Stimulated activated CD4-positive, alpha-beta T cell treated with anti-CD3 and anti-CD28 coated beads, Interleukin-15, amount 100 ng/mL, for 48 hours (primary cell): ENCODE results near the gene SF3A2.

Source experiments
- DNase-seq, 2 donors: peaks; one replicate each; pipeline ENCODE4 v3.0.0-alpha.2; 2020; ENCODE audit warnings: low read depth in 2 of 2

The SF3A2 gene

DNA sequence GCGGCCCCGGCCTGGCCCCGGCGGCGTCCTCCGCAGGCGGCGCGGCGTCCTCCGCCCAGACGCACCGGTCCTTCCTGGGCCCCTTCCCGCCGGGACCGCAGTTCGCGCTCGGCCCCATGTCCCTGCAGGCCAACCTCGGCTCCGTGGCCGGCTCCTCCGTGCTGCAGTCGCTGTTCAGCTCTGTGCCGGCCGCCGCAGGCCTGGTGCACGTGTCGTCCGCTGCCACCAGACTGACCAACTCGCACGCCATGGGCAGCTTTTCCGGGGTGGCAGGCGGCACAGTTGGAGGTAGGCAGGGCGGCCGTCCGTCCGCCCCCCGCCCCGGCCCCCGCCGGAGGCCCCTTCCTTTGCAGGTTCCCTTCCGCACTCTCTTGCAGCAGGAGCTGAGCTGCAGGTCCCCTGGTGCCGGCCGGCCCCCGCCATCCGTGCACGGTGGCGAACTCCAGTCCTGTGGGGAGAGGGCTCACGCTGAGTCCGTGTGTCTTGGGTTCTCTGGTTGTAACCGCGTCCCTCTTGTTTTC is 9.7 kb upstream of the SF3A2 start:
- DNase-seq = no peak

DNA sequence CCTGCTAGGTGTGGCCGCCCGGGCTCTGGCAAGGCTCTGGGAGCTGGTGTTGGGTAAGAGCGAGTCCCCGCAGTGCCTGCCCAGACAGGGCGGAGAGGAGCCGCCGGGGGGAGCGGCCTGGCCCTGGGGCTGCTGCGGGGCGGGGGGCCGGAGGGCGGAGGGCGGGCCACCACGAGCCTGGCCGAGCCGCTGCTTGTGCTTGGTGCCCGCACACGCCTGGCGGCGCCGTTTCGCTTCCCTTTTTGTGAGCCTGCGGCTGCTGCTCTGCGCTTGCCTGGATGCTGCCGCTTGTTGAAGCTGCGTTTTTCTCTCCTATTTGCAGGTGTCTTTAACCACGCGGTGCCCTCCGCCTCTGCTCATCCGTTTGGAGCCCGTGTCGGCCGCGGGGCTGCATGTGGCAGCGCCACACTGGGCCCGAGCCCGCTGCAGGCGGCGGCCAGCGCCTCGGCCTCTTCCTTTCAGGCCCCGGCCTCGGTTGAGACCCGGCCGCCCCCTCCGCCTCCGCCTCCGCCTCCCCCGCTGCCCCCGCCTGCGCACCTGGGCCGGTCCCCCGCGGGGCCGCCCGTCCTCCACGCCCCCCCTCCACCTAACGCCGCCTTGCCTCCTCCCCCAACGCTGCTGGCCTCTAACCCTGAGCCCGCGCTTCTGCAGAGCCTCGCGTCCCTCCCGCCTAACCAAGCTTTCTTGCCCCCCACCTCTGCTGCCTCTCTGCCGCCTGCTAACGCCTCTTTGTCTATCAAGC is 9.0 kb upstream of the SF3A2 start:
- no peak for DNase-seq

DNA sequence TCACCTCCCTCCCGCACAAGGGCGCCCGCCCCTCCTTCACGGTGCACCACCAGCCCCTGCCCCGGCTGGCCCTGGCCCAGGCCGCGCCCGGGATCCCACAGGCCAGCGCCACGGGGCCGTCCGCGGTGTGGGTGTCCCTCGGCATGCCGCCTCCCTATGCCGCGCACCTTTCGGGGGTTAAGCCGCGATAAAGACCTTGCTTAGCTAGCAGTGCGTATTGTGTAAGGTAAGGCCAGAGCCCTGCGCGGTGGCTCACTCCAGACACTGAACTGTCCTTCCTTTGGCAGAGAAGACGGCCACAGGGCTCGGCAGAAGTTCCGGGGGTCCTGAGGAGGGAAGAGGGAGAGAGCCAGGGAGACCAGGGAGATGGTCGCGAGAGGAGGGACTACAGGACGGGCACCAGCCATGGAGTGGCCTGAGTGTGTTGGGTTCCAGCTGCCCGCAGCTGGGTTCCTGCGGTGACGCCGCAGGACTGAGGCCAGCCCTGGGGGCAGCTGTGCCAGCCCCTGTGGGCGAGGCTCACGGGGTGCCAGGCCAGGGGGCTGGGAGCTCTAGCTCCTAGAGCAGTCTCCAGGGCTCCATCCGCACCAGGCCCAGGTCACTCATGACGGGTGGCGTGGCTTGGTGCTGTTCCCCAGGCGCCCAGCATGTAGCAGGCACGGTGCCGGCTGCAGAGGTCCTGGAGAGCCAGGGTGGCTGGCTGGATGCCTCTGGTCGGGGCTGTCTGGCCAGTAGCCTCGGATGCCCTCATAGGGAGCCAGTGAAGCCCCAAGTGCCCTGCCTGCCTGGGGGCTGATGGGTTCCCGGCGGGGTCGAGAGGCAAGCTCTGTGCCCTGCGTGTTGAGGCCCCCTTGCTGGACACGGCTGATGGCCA is 8.2 kb upstream of the SF3A2 start:
- no peak for DNase-seq

DNA sequence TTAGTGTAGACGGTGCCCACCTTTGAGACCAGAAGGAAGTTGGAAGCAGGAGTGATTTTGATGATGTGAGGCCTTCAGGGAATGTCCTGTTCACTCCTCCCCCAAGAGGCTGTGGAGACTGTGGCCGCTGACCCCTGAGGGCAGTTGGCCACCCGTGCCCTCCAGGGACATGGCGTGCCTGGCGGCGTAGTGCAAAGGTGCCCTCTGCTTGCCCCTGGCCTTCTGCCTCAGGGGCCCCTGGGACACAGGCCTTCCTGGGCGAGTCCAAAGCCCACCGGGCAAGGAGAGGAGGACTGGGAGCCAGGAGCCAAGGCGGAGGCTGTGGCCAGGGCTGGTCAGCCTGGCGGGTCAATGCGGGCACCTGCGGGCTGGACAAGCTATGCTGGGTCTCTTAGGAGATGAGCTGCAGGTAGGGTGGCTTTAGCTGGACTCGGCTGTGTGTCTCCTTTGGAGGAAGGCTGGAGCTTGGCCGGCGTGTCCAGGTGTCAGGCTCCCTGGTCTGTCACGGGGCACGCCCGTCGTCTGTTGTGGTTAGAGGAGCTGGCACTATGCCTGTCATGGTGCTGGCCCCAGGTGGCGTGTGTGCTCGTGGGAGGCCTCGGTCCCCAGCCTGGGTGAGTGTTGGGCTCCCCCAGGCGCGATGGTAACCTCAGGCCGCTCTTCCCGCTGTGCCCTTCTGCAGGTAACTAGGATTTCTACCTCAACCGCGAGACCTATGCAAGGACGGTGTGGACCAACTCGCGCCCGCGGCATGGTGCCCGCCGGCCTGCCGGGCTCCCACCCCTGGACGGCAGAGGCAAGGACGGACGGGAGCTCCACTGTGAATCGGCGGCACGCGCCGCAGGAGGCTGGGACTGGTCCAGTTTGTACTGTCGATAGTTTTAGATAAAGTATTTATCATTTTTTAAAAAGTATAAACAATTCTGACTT is 7.3 kb upstream of the SF3A2 start:
- DNase-seq = no peak

DNA sequence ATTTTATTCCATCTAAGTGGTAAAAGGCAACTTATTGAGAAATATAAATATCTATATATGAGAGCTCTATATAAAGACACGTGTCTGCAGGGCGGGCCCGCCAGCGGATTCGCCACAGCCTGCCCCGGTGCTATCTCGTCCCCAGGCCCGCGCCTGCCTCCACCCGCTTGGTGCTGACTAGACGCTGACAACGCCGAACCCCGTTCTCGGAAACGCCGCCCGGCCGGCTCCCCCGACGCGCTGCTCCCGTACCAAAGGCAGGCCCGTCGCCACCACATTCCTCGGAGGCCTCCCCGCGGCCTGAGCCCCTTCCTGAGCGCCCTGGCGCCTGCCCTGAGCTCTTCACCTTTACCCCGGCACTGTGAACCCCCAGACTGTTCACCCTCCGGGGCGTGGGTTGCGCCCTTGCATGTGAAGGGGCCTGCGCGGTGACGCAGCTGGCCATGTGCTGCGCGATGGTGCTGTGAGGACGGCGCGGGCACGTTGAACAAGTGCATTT is 6.5 kb upstream of the SF3A2 start:
- no peak for DNase-seq

DNA sequence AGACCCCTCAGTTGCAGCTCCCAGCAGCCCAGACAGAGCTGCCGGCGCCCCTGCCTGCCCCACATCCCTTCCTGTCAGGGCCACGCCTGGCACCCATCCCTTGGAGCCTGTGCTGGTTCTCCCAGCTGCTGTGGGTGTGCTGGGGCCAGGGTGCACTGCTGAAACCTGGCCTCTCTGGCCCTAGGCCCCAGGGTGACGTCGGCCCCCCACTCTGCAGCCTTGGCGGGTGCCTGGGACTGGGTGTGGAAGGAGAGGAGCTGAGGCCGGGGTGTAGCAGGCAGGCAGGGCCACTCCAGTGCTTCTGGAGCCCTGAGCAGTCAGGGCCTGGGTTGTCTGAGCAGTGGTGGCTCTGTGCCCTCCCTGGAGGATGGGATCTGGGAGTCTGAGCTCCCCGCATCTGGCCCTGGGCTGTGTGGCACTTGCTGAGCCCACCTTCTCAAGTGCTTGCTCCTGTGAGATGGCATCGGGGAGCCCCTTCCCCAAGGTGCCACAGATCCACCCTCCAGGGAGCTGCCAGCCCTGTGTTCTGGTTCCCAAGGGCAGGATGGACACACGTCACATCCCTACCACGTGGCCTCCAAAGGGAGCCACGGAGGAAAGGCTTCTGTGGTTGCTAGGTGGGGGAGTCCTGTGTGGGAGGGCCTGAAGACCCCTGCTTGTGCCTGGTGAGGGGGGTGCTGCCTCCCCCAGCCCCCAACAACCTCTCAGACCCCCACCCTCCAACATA is 5.7 kb upstream of the SF3A2 start:
- no peak for DNase-seq

DNA sequence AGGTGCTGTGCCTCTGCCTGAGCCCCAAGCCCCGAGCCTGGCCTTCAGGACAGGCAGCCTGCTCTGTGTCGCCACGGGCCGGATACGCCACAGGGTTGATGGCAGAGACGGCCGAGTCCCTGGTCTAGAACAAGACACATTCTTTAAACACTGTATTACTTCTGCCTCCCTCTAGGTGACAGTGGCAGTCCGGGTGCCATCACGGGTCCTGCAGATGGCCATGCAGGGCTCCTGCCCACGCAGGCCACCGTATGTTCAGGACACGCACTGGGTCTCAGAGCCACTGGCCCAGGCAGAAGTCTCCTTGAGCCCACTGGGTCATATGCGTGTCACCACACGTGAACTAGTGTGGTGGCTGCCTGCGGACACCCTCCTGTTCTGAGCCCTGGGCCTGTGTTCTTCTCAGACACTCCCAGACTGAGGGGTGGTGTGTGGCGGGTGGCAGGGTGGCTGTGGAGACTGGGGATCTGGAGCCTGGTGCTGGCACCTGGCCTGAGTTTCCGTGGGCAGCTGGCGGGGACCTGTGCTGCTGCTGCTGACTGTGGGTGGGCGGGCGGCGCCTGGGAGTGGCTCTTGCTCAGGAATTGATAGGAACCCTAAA is 4.9 kb upstream of the SF3A2 start:
- DNase-seq = no peak

DNA sequence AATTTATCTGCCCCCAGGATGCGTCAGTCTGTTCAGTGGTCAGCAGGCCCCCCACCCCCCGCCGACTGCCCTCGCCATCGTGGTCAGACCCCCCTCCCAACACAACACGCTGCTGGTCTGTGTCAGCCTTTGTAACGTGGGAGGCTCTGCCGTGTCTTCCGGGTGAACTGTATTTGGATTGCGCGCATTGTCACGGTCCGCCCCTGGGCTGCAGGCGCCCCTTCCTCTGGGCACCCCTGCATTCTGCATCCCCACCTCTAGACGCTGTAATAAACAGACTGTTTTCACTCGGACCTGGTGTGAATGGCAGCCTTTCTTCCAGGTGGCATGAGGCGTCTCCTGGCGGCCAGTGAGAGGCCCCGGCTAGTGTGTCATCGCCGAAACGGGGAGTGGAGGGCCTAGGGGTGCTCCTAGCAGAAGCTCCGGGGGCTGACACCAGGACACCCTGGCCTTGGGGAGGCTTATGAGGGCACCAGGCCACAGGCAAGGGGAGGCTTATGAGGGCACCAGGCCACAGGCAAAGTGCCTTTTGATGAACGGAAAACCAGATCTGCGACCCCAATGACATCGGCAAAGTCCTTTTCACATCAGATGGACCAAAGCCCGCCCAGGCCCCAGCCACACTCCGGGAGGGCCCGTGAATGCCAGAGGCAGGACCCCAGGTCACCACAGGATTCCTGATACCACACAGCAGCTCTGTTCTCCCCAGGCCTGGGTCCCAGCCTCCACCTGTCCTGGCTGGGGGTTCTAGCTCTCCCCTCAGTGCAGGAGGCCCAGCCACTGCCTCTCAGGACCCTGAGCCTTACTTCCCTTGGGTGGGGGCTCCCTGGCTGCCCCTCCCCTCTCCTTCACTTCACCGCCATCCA is 4.1 kb upstream of the SF3A2 start:
- no peak for DNase-seq

DNA sequence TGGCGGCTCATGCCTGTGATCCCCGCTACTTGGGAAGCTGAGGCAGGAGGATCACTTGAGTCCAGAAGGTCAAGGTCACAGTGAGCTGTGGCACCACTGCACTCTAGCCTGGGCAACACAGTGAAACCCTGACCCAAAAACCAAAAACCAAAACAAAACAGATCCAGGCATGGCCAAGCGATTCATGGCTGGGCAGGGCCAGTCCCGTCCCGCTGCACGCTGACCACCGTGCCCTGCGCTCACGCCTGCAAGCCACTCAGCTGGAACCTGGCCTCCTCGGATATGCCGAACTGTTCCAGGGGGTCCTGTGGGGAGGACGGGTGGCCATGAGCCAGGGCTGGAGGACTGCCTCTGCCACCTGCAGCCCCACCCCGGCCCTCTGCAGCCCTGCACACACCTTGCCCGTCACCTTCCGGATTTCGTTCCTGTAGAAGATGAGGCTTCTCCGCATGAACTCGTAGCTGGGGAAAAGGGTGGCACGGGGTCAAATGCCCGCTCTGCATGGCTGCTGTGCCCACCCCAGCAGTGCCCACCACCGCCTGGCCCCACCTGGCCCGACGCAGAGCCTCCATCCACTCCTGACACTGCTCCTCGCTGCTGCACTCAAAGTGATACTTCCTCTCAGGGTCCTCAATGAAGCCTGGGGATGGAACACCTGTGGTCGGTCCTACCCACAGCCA is 2.9 kb upstream of the SF3A2 start:
- DNase-seq = no peak

DNA sequence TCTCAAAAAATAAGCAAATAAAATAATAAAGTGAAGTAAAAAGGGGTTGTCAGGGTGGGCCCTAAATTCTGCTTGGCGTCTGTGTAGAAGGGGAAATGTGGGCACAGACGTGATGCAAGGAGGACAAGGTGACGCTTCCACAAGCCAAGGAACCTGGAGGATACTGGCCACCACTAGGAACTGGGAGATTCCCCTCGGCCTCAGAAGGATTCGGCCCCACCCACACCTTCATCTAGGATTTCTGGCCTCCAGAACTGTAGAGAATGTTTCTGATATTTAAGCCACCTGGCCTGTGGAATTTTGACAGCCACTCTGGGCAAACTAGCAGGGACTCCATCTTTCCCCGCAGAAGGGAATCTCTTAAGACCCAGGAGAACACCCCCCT is 1.6 kb upstream of the SF3A2 start:
- no peak for DNase-seq

DNA sequence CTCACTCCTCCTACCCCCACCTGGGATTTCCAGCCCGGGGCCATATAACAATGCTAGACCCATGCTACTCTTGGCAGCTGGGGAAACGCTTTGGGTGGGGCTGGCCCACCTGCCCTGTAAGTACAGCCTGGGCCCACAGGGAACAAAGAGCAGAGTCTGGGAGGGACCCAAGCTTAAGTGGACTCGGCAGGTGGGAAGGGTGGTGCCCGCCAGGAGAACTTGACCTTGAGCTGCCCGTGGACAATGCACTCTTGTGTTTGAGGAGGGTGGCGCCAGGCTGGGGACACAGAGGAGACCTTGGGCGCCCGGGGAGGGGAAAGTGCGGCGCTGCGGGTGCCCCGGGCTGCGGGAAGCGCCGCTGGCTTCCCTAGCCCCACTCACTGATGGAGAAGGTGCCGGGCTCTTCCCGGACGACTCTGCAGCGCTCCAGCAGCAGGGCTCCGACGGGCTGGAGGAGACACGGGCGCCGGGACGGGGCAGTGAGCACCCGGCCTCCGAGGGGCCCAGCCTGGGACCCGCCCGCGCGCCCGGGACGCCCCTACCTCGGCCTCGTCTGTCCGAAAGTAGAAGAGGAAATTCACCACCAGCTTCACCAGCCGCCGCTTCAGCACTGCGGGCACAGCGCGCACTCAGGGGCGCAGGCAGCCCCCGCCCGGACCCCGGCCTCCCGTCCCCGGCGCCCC is 1.1 kb upstream of the SF3A2 start:
- no peak for DNase-seq

DNA sequence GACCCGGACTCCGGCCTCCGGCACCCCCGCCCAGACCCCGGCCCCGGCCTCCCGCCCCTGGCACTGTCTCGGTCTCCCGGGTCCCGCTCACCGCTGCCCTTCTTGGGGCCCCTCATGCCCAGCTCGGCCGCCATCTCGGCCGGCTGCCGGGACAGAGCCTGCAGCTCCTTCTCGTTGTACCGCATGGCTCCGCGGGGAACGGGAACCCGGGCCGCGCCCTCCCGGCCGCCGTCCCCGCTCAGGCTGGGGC is 635 bp upstream of the SF3A2 start:
- DNase-seq = no peak

DNA sequence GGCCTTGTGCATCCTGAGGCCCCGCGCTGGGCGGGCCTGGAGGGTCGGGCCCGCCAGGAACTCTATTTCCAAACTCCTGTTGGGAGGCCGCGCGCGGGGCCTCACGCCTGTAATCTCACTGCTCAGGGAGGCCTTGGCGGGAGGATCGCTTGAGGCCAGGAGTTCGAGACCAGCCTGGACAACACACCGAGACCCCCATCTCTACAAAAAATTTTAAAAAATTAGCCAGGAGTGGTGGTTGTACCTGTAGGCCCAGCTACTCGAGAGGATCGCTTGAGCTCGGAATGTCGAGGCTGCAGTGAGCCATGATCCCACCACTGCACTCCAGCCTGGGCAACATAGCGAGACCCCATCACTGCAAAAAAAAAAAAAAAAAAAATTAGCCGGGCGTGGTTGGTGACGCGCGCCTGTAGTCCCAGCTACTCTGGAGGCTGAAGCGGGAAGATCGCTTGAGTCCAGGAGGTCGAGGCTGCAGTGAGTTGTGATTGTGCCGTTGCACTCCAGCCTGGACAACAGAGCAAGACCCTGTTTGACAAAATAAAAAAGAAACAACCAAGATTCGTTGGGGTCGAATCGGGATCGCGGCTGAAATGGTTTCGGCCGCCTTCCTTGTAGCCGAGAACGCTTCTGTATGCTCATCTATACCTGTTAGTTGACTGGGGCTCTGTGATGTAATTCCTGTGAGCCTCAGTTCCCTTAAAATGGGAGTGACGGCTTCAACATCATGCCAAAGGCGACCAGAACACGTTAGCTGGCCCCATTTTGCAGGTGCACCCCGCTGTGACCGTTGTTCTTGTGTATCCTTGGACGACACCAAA is 636 bp downstream of the SF3A2 start:
- DNase-seq = no peak

DNA sequence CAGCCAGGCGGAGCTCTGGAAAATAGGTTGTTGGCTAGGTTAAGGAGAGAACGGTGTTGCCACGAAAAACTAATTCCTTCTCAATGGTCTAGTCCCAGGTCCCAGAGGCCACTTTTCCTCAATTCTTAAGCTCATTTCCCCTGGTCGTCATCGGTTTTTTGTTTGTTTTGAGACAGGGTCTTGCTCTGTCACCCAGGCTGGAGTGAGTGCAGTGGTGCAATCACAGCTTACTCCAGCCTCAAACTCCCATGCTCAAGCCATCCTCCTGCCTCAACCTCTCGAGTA is 1.2 kb downstream of the SF3A2 start:
- DNase-seq = no peak

DNA sequence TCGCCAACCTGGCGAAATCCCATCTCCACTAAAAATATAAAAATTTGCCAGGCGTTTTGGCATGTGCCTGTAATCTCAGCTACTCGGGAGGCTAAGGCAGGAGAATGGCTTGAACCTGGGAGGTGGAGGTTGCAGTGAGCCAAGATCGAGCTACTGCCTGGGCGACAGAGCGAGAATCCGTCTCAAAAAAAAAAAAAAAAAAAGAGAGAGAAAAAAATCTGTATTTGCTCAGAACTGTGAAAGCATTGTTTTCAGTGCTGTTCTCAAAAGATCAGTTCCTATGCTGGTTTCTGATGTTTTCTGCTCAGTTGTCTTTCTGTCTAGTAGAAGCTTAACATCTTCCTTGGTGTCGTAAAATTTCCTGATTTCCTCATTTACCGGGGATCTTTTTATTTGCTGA is 2.5 kb downstream of the SF3A2 start:
- DNase-seq = no peak

DNA sequence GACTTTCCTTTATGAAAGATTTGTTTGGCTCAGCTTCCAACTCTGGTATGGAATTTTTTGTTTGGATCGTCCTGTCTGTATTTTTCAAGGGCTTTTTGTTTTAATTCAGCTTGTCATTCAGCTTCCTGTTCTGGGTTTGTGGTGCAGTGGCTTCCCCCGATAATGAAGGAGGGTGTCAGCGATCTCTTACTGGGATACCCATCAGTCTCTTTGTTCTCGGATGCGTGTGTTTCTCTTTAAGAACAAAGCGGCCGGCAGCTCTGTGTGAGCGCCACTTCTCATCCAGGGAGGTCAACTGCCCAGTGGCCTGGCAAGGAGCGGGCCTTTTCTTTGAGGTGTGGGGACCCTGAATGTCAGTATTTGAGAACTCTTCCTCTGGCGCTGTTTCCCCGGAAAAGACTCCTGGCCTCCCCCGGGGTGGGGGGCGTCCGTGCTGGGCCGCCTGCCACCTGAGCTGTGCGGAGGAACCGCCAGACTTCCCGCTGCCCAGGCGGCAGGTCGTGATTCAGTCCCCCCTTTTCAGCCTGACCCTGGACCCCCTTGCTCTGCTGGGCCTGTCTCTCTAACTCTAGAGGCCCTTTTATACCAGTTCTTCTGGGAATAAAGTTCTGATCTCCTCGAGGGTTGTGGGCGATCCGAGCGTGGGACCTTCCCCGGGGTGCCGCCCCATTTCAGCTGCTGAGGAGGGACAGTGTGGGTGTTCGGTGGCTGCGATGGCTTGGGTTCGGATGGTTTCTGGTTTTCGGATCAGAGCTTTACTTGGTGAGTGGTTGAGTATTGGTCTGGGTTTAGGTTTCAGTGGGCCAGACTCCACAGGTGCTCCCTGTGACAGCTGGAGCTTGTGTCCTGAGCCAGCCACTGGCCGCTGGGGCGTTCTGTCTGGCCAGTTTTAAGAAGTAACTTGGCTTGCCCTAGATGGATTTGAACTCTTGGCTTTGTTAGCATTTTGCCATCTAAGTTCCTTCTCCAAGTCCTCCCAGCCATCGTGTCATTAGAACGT is 3.4 kb downstream of the SF3A2 start:
- no peak for DNase-seq
